ENCODE data around the gene NOXRED1. TPM values are rescaled to one million over a fixed set of nuclear protein-coding genes. Genes with fewer than 3 reads are reported as not detected.

The NOXRED1 gene
- total and polyA plus RNA-seq, 2 experiments from 2014 or later: 0.24 TPM; not detected in 1

- TF ChIP-seq REST (IDR thresholded peaks at IDR 0.05; ENCODE audit: unreplicated experiment) (no peak), NANOG (IDR thresholded peaks at IDR 0.05; ENCODE audit: borderline replicate concordance) (no peak), CREB1 (CRISPR knock-in tag; IDR thresholded peaks at IDR 0.05; ENCODE audit: low read depth) (no peak)
Measured at GRCh38 chr14:77400216-77400615, 23.1 kb downstream of the NOXRED1 start (continued).

- Histone ChIP-seq H3K79me2 (replicated peaks; ENCODE audit: insufficient read depth) (no peaks in the 10 kb centered on the region), H3F3A (replicated peaks; ENCODE audit: low read depth) (no peaks in the 10 kb centered on the region), H3K4me2 (no peak overlapping the region), H3K27me3 (ENCODE audit: insufficient read depth) (no peaks in the 10 kb centered on the region), H3K36me3 (ENCODE audit: insufficient read depth) (no peaks in the 10 kb centered on the region), H3K4me1 (ENCODE audit: insufficient read depth) (no peaks in the 10 kb centered on the region), H3K27ac (ENCODE audit: low read depth) (no peak overlapping the region), H2AFZ (no peak overlapping the region), H3K9me2 (ENCODE audit: insufficient read depth) (no peaks in the 10 kb centered on the region), H3K4me3 (no peak overlapping the region), H4K20me1 (replicated peaks; ENCODE audit: insufficient read depth) (no peaks in the 10 kb centered on the region)
- Mint-ChIP-seq H3K27me3 (ENCODE audit: insufficient read depth, low read depth, poor library complexity) (peaks cover 2% of the 10 kb centered on the region), H3K4me3 (no peak overlapping the region), H3K9me3 (no peaks in the 10 kb centered on the region; the same call in 2 of the 3 replicates), H3K4me1 (no peaks in the 10 kb centered on the region), H3K27ac (no peak overlapping the region), H3K36me3 (ENCODE audit: low read depth) (no peaks in the 10 kb centered on the region)
- TF ChIP-seq EZH2 (IDR thresholded peaks at IDR 0.05; ENCODE audit: low read depth, unreplicated experiment): no peak
- no peak for TF ChIP-seq NANOG (IDR thresholded peaks at IDR 0.05; ENCODE audit: borderline replicate concordance)
- TF ChIP-seq REST (IDR thresholded peaks at IDR 0.05; ENCODE audit: unreplicated experiment): no peak
- TF ChIP-seq CREB1 (CRISPR knock-in tag; IDR thresholded peaks at IDR 0.05; ENCODE audit: low read depth): no peak
- no peak for TF ChIP-seq ZNF114 (CRISPR knock-in tag; IDR thresholded peaks at IDR 0.05)
- DNase-seq (ENCODE audit: low spot score) (no peak), ATAC-seq (no peak)
Measured at GRCh38 chr14:77390188-77390587, 33.1 kb downstream of the NOXRED1 start.

GRCh38 chr14:77378701-77379100, 44.6 kb downstream of the NOXRED1 start:
- Histone ChIP-seq H3K79me2 (replicated peaks; ENCODE audit: insufficient read depth) (0 out of 2 replicates have a peak, but pooled peaks cover 3% of the 10 kb centered on the region), H3K9me2 (ENCODE audit: insufficient read depth) (no peaks in the 10 kb centered on the region), H4K20me1 (replicated peaks; ENCODE audit: insufficient read depth) (no peaks in the 10 kb centered on the region), H3K4me2 (no peak overlapping the region), H3K4me3 (no peak overlapping the region), H3K27ac (ENCODE audit: low read depth) (no peak overlapping the region), H3K36me3 (ENCODE audit: insufficient read depth) (no peaks in the 10 kb centered on the region), H3F3A (replicated peaks; ENCODE audit: low read depth) (no peaks in the 10 kb centered on the region), H2AFZ (no peak overlapping the region), H3K27me3 (ENCODE audit: insufficient read depth) (peaks cover 6% of the 10 kb centered on the region; the same call in 1 of the 2 replicates), H3K4me1 (ENCODE audit: insufficient read depth) (no peaks in the 10 kb centered on the region; the same call in 1 of the 2 replicates)
- H3K9me3 Mint-ChIP-seq: no peaks in the 10 kb centered on the region
- no peaks in the 10 kb centered on the region for H3K36me3 Mint-ChIP-seq (ENCODE audit: low read depth)
- no peak overlapping the region for H3K27ac Mint-ChIP-seq
- no peak overlapping the region for H3K4me3 Mint-ChIP-seq
- H3K27me3 Mint-ChIP-seq (ENCODE audit: insufficient read depth, low read depth, poor library complexity): peaks cover 5% of the 10 kb centered on the region
- ATAC-seq (no peak), DNase-seq (ENCODE audit: low spot score) (no peak)
- peaks cover 16% of the 10 kb centered on the region for H3K4me1 Mint-ChIP-seq
- no peak for TF ChIP-seq ETS1 (IDR thresholded peaks at IDR 0.05)
